Stimulated activated CD4-positive, alpha-beta T cell treated with anti-CD3 and anti-CD28 coated beads, Interleukin-2, amount 100 ng/mL, for 4 hours (primary cell): ENCODE measurements around the gene INPP5A.
"Not testable (repeated sequence)": the region's sequence is repeated elsewhere in the genome, so short reads cannot be mapped to it uniquely, and the experiment has no call there.

ENCODE experiments used
- DNase-seq: peaks from one replicate; pipeline ENCODE4 v3.0.0-alpha.2; 2020; ENCODE audit warnings: low read depth

Gene INPP5A

DNA sequence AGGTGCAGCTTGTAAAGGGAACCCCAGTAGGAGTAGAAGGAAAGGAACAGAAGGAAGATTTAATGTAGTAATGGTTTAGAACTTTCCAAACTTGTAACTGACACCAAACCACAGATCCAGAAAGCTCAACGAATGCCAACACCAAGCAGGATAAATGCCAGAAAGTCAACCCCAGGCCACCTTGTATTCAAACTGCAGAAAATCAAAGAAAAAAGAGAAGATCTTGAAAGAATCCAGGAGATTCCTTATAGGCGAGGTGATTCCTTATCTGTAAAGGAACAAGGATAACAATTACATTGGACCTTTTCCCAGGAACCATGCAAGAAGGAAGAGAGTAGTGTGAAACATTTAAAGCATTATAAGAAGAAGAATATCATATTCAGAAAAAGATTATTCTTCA is 154.7 kb downstream of the INPP5A start:
- DNase-seq = no peak

DNA sequence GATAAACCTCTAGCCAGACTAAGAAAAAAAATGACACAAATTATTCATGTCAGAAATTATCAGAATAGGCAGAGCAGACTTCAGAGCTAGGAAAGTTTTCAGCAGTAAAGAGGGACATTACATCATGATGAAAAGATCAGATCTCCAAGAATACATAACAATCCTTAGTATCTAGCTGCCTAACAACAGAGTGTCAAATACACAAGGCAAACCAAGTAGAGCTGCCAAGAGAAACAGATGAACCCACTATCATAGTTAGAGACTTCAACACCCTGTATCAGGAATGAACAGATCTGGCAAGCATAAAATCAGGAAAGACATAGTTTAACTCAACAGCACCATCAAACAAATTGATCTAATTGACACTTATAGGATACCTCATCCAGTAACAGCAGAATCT is 156.1 kb downstream of the INPP5A start:
- DNase-seq = no peak

DNA sequence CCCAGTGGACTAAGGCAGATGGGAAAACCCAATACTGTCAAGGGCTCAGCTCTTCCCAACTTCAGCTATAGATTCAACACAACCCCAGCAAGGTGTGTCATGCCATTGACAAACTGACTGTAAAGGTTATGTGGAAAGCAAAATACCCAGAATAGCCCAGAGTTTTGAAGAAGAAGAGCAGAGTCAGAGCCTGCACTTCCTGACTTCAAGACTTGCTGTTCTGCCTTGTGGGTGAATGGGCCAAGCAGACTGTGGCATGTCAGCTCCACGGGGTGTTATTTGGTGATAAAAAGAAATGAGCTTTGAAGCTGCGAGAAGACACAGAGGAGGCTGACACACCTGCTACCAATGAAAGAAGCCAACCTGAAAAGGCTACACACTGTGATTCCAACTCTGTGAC is 158.6 kb downstream of the INPP5A start:
- no peak for DNase-seq

DNA sequence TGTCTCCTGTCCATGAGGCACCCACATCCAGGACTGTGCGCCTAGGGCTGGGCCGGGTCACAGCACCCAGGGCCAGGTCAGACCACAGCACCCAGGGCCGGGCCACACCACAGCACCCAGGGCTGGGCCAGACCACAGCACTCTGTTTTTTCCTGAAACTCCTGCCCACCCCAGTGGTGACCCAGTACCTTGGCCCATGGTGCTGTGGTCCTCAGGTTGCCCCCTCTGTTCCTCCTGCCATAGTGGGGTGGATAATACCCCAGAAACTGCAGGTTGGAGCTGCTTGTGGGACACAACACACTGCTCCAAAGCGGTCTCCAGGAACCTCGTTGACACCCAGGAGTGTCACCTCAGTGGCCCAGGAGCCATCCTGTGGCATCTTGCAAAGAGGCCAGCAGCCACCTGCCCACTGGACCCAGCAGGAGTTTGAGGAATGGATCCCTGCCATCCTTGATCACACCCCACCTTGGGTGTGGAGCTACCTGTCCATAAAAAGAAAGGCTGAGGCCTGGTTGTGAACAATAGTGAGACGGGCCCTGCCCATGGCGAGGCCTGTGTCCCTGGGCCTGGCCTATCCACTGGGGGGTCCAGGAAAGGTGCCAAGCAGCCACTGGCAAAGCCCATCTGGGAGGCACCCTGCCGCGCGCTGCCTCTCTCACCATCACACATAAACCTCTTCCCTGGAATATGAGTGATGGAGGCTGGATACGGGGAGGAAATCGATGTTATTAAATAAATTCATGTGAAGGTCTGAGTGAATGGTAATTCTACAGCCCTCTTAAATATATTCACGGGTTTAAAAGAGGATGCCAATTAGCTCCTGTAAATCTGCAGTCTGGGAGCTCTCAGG is 159.4 kb downstream of the INPP5A start:
- DNase-seq = no peak

DNA sequence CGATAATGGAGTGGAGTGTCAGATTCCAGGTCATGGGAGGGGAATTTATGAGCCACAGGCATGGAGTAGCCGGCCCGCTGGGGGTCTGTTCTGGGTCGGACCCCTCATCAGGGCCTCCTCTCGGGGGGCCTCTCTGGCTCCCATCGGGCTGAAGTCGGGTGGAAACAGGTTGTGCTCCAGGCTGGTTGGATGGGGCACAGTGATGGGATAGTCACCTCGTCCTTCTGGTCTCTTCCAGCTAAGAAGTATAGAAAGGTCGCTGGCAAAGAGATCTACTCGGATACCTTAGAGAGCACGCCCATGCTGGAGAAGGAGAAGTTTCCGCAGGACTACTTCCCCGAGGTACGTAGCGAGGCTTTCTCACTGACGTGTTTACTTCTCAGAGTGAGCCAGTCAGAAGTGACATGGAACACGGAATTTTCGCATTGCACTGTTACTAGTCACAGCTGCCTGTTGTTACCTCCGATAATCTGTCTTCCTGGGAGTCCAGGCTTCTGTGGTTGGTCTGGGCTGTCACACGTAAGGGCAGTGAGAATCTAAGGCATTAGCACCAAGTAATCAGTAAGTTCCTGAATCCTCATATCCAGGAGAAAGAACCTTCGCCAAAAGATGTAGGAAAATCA is 160.1 kb downstream of the INPP5A start:
- DNase-seq = no peak

DNA sequence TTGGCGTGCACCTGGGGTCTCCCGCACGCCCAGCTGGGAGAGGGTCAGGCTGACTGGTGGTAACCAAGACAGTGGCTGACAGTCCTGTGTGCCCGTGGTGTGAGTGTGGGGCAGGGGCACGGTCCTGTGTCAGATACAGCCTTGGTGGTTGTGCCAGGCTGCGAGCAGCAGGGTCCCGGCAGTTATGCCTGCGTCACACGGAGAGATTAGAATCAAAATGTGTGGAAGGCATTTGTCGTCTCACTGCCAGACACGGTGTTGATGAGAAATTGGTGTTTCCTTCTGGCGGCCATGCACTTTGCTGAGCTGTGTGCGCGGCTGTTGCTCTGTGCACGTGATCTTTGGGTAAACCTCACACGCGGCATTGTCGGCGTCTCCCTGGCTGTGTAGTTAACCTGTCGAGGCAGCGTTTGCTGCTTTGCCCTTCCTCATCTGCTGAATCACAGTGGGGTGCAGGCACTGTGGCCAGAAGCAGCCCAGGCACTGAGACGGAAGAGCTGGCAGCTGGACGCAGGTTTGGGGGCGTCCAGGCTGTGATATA is 160.7 kb downstream of the INPP5A start:
- DNase-seq = no peak

DNA sequence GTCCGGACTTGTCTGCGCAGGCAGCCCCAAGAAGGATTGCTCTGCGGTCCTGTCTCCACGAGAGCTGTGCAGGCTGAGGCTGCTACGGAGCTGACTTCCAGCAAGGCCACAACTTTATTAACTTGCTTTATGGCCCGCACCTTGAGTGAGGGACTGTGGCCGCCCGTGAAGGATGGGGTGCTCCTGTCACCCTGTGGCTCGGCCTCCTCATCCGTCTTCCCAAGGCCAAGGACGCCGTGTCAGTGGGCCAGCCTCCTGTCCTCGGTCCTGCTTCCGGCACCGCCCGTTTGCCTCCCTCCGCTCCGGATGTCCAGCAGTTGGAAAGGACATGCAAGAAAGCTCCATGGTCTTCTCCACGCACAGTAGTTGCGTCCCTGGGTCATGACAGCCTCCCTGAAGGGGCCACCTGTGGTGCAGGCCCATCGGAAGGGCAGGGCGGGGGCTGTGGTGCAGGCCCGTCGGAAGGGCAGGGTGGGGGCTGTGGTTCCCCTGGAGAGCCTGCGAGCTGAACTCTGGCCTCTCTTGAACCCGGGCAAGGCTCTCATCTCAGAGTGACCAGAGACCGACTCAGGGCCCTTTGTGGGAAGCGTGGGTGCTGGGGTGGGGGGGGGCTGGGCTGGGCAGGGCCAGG is 161.3 kb downstream of the INPP5A start:
- DNase-seq = no peak

DNA sequence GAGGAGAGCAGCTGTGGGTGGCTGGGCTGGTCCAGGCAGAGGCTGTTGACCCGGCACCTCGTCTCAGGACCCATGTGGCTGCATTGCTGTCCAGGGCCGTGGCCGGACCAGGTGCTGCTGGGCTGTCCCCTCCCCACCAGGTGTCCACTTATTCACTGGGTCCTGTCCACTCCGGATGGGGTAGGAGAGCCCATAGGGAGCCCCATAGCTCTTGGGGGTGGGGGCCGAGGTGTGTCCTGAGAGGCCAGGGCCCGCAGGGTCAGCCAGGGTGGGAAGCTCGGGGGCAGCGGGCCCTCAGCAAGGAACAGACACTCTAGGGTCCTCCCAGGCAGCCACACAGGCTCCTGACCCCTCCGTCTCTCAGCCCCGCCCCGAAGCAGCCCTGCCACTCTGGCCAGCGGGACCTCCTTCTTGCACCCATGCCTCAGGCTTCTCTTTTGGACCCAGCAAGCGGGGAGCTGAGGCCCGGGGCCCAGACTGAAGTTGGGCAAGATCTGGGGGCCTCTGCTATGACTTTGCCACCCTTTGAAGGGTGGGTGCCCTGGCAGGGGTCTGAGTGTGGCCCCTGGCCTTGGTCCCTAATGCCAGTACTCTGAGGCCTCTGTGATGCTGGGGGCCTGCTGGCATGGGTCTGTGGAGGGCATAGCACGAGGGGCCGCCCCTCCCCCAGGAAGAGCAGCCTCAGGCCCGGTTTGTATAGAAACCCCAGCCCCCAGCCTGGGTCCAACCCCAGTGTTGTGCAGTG is 162.0 kb downstream of the INPP5A start:
- DNase-seq = no peak

DNA sequence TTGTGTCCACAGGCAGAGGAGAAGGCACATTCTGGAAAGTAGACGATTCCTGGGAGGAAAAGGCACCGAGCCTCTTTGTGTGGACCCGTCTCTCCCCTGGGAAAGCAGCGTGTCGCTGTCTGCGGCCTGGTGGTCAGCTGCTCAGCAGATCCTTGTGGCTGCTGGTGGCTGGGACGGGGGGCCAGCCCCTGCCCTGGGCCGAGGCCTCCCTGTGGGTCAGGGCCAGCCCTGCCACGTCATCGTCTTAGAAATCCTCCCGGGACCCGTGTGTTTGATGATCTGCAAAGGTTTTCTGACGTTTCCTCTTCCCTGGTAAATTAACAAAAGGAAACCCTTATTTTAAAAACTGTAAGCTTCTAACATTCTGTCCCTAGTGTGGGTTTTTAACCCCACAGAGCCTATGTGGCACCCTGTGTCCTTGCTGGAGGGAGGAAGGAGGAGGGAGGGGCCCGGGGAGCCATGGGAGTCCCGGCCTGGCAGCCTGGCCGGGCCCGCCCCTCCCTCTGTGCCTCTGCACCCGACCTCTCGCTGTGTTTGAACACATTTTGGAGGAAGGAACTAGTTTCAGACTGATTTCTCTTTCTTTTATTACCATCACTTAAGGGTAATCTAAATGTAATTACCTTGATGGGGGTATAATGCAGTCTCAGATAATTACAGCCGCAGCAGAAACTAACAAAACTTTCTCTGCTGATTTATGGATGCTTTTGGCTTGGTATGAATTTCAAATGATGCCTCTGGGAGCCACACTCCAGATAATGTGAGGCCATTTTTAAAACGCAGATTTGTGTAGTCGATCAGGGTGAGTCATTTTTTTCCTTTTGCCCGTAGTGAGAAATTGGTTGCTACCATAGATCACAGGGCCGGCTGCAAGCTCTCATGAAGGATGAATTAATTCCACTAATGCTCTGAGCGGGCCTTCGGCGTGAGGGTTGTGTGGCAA is 162.8 kb downstream of the INPP5A start:
- no peak for DNase-seq

DNA sequence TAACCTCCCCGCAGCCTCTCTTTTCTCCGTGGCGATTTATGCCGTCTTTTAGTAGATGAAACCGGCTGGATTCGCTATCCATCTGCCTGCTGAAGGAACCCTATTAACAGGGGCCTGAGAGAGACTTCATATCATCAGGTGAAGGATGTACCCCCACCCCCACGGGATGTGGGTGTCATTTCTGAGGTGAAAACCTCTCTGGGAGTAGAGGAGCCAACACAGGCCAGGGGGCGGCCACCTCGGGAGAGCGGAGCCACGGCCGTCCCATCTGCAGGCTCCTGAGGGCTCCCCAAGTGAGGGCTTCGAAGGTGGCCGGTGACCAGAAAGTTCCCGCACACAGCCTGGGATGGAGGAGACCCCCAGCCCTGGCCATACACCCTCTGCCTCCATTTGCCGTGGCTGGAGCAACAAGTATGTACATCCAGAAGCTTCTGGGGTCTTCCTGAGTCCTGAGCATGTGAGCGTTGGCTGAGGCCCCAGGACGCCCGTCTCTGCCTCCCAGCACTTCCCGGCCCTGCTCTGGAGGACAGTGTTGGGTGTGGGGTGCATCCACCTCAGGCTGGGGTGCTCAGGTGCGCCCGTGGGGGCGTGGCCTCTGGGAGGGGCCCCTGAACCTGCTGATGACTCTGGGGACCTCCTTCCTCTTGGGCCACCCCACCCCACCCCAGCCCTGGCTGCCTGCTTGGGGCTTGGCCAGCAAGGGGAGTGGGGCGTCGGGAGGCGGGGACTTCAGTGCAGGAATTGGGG is 163.7 kb downstream of the INPP5A start:
- DNase-seq = no peak

DNA sequence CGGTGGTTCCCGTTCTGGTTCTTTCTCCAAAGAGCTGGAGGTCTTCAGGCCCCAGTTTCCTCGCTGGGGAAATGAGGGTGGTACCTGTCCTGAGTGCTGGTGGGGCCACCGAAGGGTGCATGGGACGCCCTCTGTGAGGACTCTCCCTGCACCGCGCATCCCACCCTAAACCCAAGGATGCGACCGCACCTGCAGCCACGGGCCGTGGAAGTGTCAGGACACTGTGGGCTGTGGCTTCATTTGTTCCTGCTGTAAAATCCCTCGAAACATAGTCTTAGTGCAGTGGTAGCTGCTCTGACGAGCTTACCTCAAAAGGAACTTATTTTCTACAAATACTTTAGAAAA is 164.2 kb downstream of the INPP5A start:
- no peak for DNase-seq

DNA sequence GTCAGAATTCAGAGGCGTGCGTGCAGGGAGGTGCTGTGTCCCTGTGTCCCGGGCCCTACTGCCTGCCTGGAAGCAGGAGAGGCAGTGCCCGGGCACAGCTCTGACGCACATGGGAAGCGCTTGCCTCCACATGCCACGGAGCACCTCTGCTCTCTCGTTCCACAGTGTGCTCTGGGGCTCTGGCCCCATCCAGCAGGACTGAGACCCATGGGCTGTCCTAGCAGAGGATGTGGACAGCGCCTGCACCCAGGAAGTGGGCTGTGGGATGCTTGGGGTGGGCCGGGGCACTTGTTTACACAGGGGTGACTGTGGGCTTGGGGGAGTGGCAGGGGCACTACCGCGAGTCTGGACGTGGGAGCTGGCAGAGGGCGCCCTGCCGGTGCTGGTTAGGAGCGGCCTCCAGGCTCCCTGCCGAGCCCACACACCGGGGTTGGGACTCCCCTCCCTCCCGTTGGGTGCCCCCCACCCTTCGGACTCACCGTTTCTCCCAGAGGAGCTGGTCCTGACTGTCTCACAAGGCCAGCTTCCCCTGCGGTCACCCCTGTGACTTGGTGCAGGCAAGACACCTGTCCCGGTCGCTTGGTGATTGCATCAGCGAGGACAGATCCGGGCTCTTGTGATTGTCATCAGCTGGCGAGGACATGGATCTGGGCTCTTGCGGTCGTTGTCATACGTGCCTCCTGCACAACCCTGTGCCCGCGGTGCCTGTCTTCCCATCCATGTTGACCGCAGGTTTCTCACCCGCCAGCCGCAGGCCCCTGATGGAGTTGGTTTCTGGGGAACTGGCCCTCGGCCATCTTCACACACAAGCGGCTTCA is 165.2 kb downstream of the INPP5A start:
- DNase-seq = no peak

DNA sequence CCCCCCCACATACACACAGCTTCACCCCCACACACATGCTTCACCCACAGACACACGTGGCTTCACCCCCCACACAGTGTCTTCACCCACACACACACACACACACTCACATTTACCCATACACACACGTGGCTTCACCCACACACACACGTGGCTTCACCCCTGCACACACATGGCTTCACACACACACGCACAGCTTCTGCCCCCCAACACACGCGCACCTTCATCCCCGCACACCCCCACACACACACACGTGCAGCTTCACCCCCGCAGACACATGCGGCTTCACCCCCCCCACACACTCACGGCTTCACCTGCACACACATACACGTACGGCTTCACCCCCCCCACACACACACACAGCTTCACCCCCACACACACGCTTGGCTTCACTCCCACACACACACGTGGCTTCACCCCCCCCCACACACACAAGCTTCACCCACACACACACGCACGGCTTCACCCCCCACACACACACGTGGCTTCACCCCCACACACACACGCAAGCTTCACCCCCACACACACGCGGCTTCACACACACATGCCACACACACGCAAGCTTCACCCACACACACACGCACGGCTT is 165.9 kb downstream of the INPP5A start:
- DNase-seq = no peak

DNA sequence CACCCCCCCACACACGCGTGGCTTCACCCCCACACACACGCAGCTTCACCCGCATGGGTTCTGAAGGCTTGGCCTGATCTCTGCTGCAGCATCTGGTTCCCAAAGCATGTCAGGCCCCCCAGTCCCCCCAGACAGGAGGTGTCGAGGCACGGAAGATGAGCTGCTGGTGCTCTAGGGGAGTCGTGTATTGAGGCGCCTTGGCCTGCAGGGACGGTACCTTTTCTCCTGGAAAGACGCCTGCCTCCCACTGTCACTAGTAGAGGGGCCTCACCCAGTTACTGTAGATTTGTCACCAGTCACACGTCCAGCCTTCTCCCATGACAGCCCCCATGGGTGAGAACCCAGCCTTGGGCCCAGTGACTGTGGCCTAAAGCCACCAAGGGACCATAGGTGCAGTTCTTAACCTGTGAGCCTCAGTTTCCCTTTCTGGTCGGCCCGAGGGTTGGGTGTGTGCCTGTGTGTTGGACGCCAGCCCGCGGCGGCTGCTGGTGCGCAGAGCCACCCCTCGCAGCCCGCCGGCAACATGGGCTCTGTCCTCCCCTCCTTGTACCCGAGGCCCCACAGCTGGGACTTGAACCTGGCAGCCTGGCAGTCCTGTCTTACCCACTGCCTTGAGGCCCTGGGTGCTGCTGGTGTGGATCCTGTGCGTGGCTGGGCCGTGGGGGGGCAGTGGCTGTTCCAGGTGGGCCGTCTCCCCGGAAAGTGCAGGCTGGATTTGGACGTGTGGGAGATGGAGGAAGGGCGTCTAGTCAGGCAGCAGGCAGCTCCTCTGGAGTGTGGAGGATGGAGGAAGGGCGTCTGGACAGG is 166.6 kb downstream of the INPP5A start:
- no peak for DNase-seq

DNA sequence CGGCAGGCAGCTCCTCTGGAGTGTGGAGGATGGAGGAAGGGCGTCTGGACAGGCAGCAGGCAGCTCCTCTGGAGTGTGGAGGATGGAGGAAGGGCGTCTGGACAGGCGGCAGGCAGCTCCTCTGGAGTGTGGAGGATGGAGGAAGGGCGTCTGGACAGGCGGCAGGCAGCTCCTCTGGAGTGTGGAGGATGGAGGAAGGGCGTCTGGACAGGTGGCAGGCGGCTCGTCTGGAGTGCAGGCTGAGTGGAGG is 167.2 kb downstream of the INPP5A start:
- DNase-seq = not testable (repeated sequence)

DNA sequence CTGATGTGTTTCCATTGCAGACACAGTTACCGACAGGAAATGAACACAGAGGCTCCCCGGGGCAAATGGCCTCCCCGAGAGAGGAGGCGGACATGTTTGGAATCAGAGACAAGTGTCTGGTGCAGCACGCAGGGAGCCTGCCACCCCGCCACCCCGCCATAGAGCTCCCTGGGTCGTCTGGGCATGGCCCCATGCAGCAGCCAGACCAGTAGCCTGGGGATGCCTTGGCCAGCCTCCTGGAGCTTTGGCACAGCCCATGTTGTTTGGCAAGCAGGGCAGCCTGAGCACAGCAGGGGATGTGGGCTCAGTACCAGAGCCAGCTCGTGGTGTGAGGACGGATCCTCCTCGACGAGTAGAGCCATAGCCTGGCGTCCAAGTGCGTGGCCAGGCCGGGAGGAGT is 167.6 kb downstream of the INPP5A start:
- no peak for DNase-seq

DNA sequence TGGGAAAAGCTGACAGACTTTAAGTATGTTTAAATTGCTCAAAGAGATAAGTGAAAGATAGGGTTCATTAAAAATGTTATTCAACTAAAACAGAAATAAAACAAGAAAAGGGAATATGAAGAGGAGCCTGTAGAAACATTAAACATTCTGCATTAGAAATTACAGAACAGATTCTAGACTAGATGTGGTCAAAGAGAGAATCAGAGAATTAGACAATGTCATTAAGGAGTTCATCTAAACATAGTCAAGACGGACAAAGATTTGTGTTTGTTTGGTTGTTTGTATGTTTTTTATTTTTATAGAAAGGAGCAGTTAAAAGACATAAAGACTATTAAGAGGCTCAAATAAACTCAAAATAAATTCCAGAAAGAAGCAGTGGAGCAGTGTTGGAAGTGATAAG is 168.4 kb downstream of the INPP5A start:
- no peak for DNase-seq

DNA sequence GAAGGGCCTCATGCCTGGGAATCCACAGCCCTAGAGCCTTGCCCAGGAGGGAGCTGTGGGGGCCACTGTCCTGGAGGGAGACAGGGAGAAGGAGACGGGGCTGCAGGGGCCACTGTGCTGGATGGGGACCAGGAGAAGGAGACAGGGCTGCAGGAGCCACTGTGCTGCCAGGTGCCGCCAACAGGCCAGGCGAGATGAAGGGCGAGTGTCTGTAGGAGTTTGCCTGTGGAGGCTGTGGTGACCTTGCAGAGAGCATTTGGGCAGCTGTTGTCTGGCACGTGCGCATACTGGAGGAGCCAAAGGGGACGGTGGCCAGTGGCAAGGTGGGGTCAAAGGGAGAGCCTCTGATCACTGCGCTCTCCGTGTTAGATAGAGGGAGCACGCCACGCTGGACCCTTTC is 169.1 kb downstream of the INPP5A start:
- no peak for DNase-seq
